Chondrocyte (in vitro differentiated cells): ENCODE measurements around the gene KMT5B. TPM values are rescaled to one million over a fixed set of nuclear protein-coding genes. Genes with fewer than 3 reads are reported as not detected.

ENCODE experiments used
- DNase-seq: peaks from one replicate; pipeline ENCODE4 v3.0.0; 2021; ENCODE audit warnings: mixed read lengths, low spot score
- H3K27ac Mint-ChIP-seq: one replicate; pipeline ENCODE4 v1.8.0; 2021; ENCODE audit warnings: mild to moderate bottlenecking, moderate library complexity, mixed read lengths; ENCODE audit not compliant: unreplicated experiment
- H3K27me3 Mint-ChIP-seq: 2 replicates; pipeline ENCODE4 v1.8.0; 2021; ENCODE audit warnings: low read depth, mixed read lengths
- H3K36me3 Mint-ChIP-seq: 2 replicates; pipeline ENCODE4 v1.8.0; 2021; ENCODE audit warnings: low read depth, mixed read lengths
- H3K4me1 Mint-ChIP-seq: 2 replicates; pipeline ENCODE4 v1.8.0; 2021; ENCODE audit warnings: low read depth, mild to moderate bottlenecking, mixed read lengths
- H3K4me3 Mint-ChIP-seq: one replicate; pipeline ENCODE4 v1.8.0; 2021; ENCODE audit warnings: mild to moderate bottlenecking, moderate library complexity, mixed read lengths; ENCODE audit not compliant: unreplicated experiment
- H3K9me3 Mint-ChIP-seq: 2 replicates; pipeline ENCODE4 v1.8.0; 2021; ENCODE audit warnings: low read depth, mixed read lengths
- total RNA-seq: library from RNA; stranded (reverse); gene quantifications from 3 replicates; pipeline ENCODE4 v1.2.1, GENCODE V29; 2021
- TF ChIP-seq, protein P1 (sequence below): fragments of 200-600 bp; sonication (generic); IDR thresholded peaks from 2 replicates; pipeline ENCODE4 v1.5.0; 2021; ENCODE audit warnings: antibody characterized with exemption, mild to moderate bottlenecking, moderate library complexity

KMT5B gene
- total RNA-seq, 1 donor from 2014 or later, result 44.4 TPM

DNA sequence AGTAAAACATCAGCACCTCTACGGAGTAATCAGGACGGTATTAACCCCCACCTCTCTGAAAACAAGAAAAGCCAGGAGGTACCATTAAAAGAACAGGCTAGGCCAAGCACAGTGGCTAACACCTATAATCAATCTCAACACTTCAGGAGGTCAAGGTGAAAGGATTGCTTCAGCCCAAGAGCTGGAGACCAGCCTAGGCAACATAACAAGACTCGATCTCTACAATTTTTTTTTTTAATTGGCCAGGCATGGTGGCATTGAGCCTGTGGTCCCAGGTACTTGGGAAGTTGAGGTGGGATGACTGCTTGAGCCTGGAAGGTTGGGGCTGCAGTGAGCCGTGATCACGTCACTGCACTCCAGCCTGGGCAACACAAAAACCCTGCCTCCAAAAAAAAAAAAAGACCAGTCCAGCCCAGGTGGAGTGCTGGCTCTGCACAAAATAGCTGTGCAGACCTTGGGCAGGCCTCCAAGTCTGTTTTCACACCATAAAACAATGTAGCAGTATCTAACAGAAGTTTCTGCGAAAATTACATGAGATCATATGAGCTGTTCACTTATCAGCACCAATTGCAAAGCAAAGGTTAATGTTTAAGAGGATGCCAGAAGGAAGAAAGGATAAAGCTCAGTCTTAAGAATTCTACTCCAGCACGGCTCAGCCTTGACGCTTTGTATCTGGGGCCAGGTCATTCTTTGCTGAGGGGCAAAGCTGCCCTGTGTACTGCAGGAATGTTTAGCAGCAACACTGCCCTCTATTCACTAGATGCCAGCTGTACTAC is 106.7 kb downstream of the KMT5B start:
- no peak overlapping the region for H3K4me3 Mint-ChIP-seq
- no peaks in the 10 kb centered on the region for H3K36me3 Mint-ChIP-seq
- H3K27me3 Mint-ChIP-seq, result no peaks in the 10 kb centered on the region
- no peak for DNase-seq
- no peak overlapping the region for H3K27ac Mint-ChIP-seq
- TF ChIP-seq, protein P1, sequence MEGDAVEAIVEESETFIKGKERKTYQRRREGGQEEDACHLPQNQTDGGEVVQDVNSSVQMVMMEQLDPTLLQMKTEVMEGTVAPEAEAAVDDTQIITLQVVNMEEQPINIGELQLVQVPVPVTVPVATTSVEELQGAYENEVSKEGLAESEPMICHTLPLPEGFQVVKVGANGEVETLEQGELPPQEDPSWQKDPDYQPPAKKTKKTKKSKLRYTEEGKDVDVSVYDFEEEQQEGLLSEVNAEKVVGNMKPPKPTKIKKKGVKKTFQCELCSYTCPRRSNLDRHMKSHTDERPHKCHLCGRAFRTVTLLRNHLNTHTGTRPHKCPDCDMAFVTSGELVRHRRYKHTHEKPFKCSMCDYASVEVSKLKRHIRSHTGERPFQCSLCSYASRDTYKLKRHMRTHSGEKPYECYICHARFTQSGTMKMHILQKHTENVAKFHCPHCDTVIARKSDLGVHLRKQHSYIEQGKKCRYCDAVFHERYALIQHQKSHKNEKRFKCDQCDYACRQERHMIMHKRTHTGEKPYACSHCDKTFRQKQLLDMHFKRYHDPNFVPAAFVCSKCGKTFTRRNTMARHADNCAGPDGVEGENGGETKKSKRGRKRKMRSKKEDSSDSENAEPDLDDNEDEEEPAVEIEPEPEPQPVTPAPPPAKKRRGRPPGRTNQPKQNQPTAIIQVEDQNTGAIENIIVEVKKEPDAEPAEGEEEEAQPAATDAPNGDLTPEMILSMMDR, result no peak
- peaks cover 5% of the 10 kb centered on the region for H3K9me3 Mint-ChIP-seq
- H3K4me1 Mint-ChIP-seq, result peaks cover 5% of the 10 kb centered on the region

Other genes with a start within 250 kb of the KMT5B start
- gene UNC93B1, start 209.2 kb downstream of the KMT5B start, total RNA-seq, result 14.4 to 16.6 TPM (median 15.9 TPM) in 3 replicates
- gene ALDH3B1, start 203.0 kb downstream of the KMT5B start, total RNA-seq, result 10.8 to 14.3 TPM (median 13.1 TPM) in 3 replicates
- gene NDUFS8, start 182.6 kb downstream of the KMT5B start, total RNA-seq, result 140 to 172 TPM (median 143 TPM) in 3 replicates
- 52.3 to 73.2 TPM (median 66.5 TPM) in 3 replicates for gene TCIRG1, start 174.3 kb downstream of the KMT5B start, total RNA-seq
- 17.7 to 21.8 TPM (median 21.0 TPM) in 3 replicates for gene CHKA, start 91.9 kb downstream of the KMT5B start, total RNA-seq
- 104 to 110 TPM (median 107 TPM) in 3 replicates for gene C11orf24, start 58.7 kb upstream of the KMT5B start, total RNA-seq
- 38.7 to 61.0 TPM (median 47.2 TPM) in 3 replicates for gene LRP5, start 99.3 kb upstream of the KMT5B start, total RNA-seq
- gene PPP6R3, start 247.5 kb upstream of the KMT5B start, total RNA-seq, result 73.4 to 76.1 TPM (median 75.1 TPM) in 3 replicates